NCI-H128 (cell line): ENCODE results near the gene ZFP57.

Experiments used
- DNase-seq: peaks from one replicate; lab custom pipeline; 2025; ENCODE audit not compliant: unreplicated experiment; lab: John Stamatoyannopoulos, UW

The ZFP57 gene

DNA sequence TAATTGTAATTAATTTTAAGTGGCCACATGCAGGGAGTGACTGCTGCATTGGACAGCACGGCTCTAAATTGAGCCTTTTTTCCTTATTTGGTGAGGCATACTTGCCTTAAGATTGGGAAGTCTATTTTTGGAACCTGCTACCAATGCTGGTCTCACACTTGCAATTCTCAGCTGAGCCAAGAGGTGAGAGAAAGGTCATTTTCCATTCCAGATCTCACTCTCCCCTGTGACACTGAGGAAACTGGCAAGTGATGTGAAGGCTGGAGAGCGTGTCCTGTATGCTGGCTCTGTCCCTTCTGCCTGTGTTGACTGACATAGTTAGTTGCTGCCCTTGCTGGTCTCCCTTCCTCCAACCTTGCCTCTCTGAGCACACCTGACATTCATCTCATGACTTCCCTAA lies 24.8 kb downstream of the ZFP57 start:
- DNase-seq, result no peak

DNA sequence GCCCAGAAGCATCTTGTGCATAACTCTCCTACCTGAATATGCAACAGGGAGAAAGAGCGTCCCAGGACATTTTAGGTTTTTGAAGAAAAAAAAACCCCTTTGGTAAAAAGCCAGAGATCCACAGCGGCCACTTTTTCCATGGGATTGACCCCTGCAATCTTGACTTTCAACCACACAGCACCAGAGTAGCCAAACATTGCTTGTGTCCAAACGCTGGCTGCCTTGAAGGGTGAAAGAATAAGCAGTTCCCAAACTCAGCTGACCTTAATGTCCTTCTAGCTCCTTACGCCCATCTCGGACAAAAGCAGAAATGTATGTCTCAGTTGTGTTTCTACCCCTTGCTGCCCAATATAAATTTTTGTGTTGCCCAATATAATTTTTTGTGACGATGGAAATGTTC lies 25.3 kb downstream of the ZFP57 start:
- DNase-seq, result no peak

DNA sequence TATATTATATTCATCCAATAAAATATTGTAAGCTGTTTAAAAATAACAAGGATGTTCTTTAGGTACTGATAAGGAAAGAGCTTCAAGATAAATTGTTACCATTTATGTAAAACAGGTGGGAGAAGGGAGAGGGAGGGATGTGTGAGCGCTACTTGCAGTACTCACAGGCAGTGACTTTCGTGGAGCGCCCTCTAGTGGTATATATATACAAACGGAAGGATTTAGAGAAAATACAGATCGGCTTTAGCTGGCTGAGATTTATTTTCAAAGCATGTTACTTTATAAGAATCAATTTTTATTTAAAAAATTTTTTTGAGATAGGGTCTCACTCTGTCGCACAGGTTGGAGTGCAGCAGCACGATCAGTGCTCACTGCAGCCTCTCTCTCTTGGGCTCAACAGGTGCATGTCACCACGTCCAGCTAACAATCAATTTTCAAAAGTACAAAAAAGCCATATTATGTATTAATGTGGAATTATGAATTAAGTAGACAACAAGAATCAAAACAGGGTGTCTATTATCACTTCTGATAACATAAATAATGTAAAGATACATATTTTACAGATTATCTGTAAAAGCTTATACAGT lies 27.4 kb downstream of the ZFP57 start:
- DNase-seq, result peak; percentile 22

DNA sequence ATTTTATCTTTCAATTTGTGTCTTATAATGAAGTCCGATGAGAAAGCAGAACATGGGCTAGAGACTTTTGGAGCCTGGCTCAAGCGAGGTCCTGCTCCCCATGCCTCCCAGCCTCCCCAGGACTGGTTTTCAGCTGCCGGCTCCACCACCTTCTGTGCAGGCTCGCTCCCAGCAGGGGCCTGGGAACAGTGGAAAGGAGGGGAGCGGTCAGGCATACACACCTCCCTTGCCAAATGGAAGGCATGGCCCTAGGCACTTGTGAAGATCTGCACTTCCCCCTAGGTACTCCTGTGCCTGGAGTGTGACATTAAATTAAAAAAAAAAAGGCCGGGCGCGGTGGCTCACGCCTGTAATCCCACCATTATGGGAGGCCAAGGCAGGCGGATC lies 28.8 kb downstream of the ZFP57 start:
- no peak for DNase-seq

DNA sequence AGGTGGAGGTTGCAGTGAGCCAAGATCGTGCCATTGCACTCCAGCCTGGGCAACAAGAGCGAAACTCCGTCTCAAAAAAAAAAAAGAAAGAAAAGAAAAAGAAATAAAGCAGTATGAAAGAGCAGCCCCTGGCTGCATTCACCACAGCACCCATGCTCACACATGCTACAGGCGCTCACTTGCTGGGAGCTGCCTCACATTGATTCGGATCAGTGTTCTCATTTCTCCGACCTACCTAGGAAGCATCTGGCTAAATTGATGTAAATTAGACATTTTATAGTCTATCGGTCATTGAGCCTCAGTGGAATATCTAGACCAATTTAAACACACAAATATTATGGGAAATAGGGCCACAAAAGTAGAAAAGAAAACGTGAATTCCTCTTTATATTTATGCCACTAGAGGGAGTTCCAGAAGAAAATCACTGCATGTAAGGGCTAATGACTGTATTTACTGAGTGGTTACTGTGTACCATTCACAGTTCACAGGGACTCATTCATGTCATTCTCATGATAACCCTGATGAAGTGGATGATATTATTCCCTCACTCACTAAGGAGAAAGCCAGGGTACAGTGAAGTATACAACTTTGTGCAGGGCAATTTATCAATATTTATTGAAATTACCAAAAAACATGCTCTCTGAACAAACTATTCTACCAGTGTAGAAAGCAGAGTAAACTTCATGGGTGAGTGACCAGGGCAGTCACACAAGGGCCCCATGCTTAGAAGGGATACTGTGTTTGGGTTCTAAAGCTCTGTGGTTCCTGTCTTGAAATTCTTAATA lies 29.3 kb downstream of the ZFP57 start:
- no peak for DNase-seq

DNA sequence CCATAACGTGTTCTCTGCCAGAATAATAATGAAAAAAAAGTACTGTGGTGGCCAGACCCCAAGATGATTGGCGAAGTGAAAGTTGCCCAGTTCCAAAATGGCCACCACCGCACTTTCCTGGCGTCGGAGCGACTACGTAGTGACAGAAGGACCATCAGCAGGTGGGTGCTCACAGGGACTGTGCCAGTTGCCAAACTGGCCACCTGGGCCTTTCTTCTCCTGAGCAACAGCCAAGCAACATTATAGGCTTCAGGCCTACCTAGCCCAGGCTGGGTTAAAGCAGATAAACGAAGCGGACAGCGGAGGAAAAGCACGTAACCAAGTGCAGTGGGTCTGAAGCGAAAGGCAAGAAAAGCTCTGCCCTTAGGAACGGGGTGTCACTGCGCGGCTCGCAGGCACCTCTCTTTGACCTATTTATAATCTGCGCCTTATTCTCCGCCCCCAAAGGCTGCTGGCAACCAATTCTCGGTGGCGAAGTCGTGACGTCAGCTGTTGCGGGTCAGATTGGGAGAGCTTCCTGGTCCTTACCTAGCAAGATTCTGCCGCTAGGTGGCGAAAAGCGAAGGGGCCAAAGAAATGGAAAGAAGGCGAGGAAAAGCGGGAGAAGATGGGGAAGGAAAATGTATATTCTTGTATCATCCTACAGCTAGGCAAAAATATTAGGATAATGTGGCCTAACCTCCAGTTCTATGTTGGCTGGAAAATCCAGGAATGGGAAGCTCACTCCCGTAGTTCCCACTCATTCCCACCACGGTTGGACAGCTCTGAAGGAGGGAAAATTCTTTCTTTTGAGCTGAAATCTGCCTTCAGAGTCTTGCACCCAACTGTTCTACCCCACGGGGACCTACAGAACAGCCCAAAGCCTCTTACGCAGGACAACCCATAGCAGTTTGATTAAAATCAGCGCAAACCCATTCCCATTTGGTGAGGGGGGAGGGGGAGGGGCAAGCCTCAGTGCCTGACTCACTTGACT lies 31.0 kb downstream of the ZFP57 start:
- DNase-seq, result peak; percentile 94

DNA sequence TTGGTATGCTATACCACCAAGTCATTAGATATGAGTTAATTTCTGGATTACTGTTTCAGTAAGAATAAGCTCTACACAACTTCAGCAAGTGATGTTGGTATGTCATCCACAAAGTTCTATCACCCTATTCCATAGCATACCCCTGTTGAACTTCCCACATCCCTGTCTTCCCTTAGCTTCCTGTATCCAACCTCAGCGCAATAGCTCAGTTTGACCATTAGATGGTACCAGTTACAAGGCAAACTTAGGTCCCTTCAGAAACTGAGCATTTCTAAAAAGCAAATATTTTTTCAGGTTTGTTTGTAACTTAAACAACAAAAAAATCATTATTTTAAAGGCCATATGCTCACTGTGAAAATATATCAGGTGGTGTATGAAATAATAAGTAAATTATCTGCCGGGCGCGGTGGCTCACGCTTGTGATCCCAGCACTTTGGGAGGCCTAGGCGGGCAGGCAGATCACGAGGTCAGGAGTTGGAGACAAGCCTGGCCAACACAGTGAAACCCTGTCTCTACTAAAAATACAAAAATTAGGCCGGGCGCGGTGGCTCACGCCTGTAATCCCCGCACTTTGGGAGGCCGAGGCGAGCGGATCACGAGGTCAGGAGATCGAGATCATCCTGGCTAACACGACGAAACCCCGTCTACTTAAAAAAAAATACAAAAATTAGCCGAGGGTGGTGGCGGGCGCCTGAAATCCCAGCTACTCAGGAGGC lies 32.9 kb downstream of the ZFP57 start:
- DNase-seq, result no peak

DNA sequence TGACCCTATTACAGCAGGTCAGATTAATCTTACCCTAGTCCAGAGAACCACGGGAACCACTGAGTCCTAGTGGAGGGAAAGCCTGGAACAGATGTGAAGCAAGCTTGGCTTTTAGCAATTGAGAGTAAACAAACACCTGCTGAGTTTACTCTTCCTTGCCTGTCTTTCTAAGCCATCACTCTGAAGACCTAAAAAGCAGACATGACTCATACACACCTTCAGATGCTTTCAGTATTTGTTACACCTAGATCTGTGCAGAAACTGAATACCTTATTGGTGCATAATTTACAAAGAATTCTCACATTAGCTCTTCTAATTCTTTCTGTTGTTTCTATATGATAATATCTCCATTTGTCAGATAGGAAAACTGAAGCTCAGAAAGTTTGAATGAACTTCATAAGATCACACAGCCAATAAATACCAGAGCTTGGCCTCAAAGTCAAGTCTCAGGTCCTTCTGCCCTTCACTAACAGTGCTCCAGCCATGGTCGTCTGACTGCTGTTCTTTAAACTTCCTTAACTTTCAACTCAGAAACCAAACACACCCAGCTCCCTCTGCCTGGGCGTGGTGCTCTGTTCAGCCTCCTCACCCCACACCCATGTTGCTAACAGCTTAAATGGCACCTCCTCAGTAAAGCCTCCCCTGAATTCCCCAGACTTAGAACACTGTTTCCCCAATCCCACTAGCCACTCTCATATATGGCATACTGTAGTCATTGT lies 39.4 kb downstream of the ZFP57 start:
- DNase-seq, result no peak

DNA sequence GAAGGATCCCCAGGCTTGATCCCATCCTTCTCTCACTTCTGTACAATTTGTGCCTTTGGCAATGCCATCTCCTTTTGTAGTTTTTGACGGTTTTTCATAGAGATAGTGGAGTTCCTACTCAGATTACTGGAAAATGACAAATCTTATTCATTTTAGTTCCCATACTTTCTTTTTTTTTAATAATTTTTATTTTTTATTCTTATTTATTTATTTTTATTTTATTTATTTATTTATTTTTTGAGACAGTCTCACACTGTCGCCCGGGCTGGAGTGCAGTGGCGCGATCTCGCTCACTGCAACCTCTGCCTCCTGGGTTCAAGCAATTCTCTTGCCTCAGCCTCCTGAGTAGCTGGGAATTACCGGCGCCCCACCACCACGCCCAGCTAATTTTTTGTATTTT lies 43.7 kb downstream of the ZFP57 start:
- DNase-seq, result no peak

DNA sequence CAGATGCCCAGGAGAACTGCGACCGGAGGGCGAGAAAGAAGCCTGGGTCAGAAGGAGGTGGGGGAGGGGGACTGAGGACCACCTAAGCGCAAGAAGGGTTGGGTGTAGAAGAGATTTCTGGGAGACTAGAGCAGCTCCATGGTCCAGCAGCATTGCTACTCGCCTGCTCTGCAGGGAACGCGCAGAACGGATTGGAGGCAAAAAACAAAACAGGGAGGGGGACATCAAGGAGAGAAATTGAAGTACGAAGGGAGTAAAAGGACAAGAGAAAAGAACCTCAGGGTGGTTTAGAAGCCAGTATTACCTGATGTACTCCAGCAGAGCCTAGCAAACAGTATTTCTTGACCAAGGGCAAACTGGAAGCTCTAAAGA lies 47.4 kb downstream of the ZFP57 start:
- DNase-seq, result no peak

DNA sequence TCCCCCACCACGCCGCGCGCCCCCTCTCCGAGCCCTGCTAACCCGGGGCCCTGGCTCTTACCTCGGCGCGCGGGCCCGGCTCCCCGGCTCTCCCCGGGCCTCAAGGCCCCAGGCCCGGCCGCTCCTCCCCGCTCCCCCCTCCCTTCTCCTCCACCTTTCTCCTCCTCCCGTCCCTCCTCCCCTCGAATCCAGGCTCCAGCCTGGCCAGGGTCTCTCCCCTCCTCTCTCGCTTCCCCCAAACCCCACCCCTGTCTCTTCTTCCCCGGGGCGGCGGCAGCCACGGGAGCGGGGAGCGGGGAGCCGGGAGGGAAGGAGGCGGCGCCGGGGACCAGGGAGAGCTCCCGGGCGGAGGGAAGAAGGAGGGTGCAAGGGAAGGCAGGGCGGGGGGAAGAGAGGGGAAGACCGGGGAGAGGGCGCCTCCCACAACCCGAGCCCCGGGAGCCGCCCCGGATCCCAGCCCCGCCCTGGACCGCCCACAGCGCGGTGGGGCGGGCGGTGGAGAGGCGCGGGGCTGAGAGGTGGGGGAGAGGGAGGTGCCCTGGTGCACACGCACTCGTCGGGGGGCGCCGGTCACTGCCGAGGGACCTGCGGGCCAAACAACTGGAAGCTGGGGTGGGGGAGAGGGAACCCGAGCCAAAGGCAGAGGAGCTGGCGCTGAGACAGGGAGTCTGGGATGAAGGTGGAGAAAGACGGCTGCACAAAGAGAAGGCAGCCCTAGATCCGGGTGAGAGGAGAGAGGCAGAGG lies 48.0 kb downstream of the ZFP57 start, which contains the start of gene GABBR1:
GABBR1 (minus strand) TSS at position 395 of the 745 bp plus-strand sequence. CDS start 798 bp downstream, outside the sequence.
- DNase-seq, result peak; percentile 67

DNA sequence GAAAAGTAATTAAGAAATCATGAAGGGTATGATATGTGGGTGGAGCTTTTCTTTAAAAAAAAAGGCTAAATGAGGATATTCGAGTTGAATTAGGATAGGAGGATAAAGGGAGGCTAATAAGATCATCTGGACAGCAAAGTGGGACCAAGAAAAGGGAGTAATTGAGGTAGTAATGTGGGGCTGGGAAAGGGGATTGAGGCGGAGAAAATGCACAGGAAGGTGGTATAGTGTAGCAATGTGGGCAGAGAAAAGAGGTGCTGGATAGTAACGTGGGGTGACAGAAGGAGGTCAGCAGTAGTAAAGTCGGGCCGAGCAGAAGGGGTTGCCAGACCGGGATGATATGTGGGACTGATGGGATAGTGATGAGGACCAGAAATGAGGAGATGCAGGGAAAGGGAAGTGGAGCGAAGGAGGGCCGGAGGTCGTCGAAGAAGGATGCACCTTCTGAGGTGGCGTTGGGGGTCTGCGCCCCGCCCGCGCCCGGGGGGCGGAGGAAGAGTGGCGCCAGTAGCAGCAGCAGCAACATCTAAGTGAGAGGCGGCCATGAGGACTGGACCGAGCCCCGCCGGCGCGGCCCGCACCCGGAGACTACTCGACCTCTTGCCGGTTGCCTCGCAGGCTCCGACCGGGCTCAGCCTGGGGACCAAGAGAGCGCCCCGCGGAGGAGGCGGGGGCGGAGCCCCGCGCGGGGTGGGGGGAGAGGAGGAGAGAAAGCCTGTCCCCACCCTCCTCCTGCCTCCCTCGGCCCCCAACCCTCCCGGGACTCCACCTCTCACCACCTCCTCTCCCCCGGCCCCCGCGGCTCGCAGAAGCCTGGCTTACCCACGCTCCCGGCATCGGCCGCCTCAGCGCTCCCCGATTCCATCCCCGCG lies 48.9 kb downstream of the ZFP57 start:
- peak; percentile 21 for DNase-seq

DNA sequence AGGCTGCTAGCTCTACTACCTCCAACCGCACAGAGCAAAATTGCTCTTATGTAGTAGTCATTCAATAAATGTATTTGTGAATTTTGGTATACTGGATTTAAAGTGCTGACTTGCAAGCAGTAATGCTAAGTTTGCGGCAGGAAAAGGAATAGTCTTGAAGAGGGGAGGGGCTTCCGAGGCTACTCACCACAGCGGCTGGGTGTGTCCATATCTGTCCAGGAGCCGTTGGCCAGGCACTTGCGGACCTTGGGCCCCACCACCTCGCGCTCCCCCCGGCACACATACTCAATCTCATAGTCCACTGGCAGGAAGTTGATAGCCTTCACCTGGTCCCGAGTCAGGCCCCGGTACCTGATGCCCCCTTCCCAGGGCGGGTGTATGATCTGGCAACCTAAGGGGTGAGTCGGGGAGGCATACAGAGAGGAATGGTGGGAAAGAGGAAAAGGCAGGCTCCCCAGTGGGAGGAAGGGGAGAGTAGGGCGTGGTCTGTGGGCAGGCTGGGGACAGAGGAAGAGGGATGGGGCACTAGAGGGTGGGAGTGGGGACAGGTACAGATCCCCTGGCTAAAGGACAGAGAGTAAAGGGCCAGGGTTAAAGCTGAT lies 49.6 kb downstream of the ZFP57 start:
- DNase-seq, result no peak

DNA sequence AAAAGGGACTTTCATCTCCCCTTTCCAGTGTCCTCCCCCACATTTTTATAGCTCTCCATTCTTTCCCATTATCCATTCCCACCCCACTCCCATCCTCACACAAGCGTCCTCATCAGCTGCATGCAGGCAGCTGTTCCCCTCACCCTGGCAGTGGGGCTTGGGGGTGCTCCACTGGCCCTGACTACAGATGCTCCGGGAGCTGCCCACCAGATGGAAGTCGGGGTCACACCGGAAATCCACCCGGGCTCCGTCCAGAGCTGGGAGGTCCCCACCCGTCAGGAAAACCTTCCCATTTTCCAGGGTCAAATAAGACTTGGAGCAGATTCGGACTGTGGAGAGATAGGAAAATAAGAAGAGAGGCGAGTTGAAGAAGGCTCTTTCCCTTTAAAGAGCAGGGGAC lies 50.6 kb downstream of the ZFP57 start:
- no peak for DNase-seq

DNA sequence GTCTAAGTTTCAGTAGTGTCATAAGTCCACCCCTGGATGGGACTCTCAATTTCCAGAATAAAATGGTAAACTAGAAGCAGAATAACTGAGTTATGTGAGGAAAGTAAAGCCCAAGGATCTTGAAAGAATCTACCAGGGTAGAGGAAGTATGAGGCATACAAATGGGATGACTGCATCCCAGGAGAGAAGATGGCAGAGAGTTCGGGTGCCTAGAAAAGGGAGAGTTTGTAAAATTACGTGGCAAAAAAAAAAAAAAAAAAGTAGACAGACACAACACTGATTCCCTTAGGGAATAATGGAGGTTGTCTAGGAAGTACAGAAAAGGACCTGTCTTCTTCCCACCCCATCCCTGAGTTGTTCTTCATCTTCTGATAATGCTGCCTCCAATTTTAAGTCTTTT lies 51.4 kb downstream of the ZFP57 start:
- DNase-seq, result no peak

DNA sequence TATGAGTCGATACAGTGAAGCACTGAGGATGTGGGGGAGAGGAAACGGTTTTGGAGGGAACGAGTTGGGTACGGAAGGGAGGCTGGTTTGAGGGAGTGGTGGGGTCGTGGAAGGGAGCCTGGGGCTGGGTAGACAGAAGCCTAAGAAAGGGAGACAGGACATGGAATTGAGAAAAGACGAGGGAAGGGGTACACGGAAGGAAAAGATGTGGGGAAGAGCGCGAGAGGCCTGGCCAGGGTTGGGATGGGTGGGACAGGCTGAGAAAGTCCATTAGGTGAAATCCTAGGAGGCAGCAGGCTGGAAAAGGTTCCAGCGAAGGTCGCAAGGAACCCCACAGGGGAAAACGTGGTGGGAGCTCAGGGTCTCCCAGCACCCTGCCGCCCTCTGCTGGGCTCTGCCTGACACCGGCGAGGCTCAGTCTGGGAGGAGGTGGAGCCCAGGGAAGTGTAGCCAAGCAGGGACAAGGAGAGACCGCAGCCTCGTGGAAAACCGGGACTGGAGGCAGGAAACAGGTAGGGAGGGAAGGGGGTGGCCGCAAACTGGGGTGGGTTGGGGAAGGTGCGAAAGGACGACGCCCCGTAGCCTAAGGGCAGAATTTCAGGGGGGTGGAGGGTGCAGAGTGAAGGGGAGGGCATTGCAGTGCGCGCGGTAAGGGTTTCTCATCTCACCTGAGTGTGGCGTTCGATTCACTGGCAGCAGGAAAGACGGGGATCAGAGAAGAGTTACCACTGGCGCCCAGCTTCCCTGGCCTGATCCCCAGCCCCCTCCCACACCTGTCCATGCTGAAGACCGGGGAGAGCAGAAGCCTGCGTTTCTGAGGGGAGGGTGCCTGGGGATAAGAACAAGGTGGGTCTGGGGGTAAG lies 52.3 kb downstream of the ZFP57 start:
- DNase-seq, result peak; percentile 49

DNA sequence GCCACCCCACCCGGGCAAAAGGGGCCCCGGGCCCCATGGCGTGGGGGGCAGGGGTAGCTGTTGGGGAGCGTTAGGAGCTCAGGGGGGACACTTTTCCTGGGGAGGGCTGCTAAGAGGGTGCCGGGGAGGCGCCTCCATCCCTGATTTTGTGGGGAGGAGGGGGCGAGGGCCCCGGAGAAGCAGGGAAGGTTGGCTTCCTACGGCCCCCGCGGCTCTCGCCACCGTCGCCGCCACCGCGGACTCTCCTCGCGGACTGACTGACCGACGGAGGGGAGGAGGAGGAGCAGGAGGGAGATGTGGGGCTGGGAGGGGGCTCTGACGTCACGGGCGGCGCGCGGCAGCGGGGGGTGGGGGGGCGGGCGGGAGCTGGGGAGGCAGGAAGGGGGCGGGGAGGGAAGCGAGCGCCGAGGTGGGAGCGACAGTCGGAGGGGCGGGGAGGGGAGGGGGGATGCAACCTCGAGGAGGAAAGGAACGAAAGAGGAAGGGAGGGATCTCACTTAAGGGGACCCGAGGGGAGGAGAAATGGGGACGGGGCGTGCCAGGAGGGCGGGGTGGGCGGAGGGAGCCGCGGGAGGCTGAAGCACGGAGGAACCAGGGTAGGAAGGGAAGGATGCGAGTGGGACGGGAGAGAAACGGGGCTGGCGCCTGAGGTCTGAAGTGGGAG lies 53.1 kb downstream of the ZFP57 start:
- no peak for DNase-seq
